HG03280 (cell line): ENCODE results near the gene GSDME.
"Not testable (repeated sequence)": the region's sequence is repeated elsewhere in the genome, so short reads cannot be mapped to it uniquely, and the experiment has no call there.

ENCODE experiments used
- ATAC-seq: cut with Tn5 transposase; IDR thresholded peaks from one replicate; pipeline ENCODE4 v1.9.1; 2021; ENCODE audit warnings: mild to moderate bottlenecking, moderate library complexity; ENCODE audit not compliant: unreplicated experiment

The GSDME gene

DNA sequence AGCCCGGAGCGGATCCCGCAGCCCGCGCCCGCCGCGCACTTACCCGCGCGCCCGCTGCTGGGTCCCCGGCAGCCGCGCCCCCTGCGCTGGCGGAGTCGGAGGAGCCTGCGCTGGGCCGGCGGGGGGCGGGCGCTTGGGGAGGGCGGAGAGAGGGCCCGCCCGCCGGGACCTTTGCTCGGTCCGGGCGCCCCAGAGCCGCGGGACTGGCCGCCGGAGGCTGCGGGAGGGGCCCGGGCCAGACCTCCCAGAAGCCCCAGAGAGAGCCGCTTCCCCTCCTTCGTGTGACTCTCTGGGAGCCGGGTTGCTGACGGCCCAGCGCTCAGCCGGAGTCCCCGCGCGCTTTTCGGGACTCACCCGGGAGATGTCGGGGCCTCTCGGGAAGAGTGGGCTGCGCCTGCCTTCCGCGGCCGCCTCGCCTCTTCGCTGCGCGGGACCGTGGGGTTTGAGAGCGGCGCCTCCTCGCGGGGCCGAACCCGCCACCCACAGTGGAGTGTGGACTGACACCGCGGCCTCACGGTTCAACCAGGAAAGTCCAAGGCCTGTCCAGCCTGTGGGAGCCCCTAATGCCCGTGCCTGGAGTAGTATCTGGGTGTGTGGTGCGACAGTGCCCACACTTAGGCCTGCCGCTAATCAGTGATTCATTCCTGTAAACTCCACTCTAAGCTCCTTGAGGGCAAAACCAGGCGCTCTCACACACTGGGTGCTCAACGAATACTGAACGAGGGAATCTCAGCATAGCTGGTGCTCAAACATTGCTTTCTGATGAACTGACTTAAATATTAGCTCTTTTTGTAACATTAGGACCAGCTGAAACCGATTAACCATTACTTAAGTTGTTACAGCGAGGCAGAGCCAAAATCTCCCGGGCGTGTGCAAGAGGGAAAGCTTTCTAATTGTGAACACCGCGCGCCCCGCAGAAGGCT lies at the start of gene GSDME:
Gene GSDME, minus strand, starts transcription at position 112 of the 923 bp plus-strand sequence. CDS start 7,690 bp downstream, outside the sequence.
- peak; percentile 60 for ATAC-seq

GRCh38 chr7:24802300-24802699 lies 45.0 kb upstream of the GSDME start:
- ATAC-seq, result no peak

DNA sequence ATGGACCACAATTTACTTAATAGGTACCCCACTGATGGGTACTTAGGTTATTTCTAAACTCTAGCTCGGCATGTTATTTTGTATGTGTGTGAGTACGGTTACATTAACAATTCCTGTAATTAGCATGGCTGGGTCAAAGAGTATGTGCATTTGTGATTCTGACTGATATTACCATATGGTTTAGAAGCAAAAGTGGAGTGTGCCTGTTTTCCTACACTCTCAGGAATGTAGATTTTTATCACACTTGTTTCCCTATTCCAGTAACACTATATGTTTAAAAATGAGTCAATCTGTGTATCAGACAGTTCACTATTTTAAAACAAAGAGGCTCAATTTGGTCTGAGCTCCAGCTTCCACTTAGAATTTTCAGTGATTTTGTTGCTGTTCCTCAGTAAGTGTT lies 44.6 kb upstream of the GSDME start:
- ATAC-seq, result no peak

- no peak for ATAC-seq
Observed at GRCh38 chr7:24800667-24801066, 43.4 kb upstream of the GSDME start.

DNA sequence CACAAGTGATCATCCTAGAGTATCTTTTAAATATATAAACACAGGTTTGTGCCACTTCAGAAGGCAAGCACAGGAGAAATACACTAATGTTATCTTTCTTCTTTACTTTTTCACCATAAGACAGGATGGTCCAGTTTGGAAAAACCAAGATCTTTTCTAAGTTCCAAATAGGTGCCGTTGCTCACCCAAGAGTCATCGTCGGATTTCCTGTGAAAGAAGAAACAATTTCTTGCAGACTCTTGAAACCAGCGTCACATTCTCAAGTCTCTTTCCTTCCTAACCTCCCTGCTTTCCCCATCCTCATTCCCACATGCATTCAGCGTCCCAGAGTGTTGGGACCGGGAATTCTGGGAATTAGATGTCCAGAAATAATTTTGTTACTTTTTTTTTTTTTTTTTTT lies 42.8 kb upstream of the GSDME start:
- no peak for ATAC-seq

DNA sequence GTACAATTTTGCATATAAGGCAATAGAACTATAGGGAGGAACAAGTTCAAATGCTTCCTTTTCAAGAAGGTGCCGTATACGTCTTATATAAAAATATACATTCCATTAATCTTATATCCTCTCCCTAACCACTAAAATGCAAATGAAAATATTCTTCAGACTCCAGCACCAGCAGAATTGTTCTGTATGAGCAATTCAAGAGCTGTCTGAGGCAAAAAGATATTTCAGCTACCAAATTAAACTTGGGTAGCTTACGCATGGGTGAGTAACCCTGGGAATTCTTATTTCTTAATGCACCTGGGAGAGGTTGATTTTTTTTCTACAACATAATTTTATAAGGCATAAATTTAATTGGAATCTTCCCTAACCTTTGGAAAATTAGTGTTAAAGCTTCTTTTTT lies 42.2 kb upstream of the GSDME start:
- ATAC-seq, result no peak

GRCh38 chr7:24798261-24798660 lies 41.0 kb upstream of the GSDME start:
- no peak for ATAC-seq

GRCh38 chr7:24797270-24797669 lies 40.0 kb upstream of the GSDME start:
- ATAC-seq, result no peak

GRCh38 chr7:24795407-24795767 lies 38.1 kb upstream of the GSDME start:
- no peak for ATAC-seq

- not testable (repeated sequence) for ATAC-seq
Observed at GRCh38 chr7:24794751-24795406, 37.6 kb upstream of the GSDME start.

DNA sequence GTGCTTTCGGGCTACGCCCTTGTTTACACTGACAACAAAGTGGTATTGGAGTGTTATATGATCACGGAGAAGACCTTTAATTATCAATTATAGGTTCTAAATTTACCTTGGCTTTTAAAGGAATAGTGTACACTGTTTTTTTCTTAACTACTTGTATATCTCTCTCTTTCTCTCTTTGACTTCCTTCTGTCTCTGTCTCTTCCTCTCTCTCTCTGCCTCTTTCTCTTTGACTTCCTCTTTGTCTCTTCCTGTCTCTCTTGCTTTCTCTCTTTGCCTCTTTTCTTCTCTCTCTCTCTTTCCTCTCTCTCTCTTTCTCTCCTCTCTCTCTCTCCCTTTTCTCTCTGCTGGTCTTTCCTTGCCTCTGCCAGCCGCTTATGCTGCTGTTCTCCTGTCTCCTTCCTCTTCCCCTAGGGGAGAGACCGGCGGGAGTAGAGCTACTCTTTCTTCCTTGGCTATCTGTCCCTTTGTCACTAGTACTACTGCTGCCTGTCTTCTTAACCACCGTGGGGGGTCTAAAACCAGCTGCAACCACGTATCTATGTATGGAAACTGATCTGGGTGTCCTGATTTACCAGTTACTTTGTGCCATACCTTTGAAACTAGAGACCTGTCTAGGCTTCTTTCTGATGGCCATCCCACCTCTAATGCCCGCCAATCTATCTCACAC lies 36.9 kb upstream of the GSDME start:
- ATAC-seq, result no peak

- no peak for ATAC-seq
Observed at GRCh38 chr7:24788961-24789576, 31.8 kb upstream of the GSDME start.

- ATAC-seq, result no peak
Observed at GRCh38 chr7:24788075-24788474, 30.8 kb upstream of the GSDME start.

GRCh38 chr7:24786941-24787340 lies 29.7 kb upstream of the GSDME start:
- no peak for ATAC-seq

DNA sequence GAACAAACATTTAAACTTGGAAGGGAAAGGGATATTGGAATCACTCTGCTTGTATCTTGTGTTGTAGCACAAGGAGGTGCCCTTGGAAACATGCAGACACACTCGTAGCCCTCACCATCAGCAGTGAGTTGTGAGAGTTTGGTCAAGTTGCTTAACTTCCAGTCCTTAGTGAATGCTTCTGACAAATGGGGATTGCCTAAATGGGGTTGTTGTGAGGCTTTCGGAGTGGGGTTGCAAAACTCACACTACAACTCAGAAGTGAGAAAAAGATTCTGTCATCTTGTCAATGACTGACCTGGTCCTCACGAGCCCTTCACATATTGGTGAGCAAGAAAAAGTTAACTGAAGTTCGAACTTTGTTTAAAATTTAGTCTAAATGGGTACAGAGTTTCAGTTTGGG lies 29.0 kb upstream of the GSDME start:
- no peak for ATAC-seq

GRCh38 chr7:24784277-24784676 lies 27.0 kb upstream of the GSDME start:
- ATAC-seq, result no peak

DNA sequence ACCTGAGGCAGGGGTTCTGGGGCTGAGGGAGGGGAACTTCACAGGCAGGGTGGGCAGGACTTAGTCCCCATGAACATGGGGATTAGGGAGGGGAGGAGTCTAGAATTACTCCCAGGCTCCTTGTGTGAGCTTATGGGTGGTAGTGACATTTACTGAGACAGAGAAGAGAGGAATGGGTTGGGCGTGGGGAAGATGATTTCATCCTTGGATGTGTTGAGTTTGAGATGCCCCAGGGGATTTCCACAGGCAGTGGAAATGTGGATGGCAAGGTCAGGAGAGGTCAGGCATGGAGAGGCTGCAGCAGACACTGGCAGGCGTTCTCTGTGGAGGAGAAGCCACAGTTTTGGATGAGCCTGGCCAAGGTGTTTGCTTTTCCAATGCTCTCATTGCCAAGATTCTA lies 26.4 kb upstream of the GSDME start:
- no peak for ATAC-seq

- no peak for ATAC-seq
Observed at GRCh38 chr7:24781106-24781505, 23.8 kb upstream of the GSDME start.

- no peak for ATAC-seq
Observed at GRCh38 chr7:24779283-24779655, 22.0 kb upstream of the GSDME start.

DNA sequence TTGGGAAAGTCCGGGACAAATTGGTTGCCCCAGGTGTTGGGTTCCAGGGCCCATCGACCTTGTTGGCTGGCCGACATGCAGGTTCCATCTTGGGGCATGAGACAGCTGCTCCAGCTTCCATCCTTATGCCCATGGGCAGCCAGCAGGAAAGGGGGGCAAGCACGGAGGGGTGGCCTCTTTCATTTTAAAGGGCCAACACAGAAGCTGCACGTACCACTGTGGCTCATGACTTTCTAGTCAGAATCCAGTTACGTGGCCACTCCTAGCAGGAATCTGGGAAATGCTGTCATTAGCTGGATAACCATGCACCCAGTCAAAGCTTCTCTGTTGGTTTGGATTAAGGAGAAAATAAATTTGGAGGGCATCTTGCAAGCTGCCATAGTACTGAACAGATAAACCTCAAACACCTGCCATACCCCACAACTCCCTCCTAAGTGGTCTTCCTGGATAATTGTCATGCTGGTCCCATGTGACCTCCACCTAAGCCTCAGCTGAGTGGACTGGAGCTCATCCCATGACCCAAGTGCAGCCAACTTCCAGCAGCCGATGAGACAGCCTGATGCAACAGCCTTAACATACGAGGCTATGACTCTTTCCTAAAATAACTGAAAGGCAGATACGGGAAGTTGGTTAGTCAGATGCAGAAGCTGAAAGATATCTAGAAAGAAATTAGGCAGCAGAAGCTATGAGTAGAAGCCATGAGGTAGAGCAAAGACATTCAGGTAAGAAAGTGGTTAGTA lies 21.4 kb upstream of the GSDME start:
- ATAC-seq, result peak; percentile 45

GRCh38 chr7:24777806-24778205 lies 20.5 kb upstream of the GSDME start:
- no peak for ATAC-seq
